ENCODE data around the gene RASGEF1C. TPM values are rescaled to one million over a fixed set of nuclear protein-coding genes. Genes with fewer than 3 reads are reported as not detected.

Gene RASGEF1C
- total RNA-seq, 2 donors from 2014 or later = not detected

DNA sequence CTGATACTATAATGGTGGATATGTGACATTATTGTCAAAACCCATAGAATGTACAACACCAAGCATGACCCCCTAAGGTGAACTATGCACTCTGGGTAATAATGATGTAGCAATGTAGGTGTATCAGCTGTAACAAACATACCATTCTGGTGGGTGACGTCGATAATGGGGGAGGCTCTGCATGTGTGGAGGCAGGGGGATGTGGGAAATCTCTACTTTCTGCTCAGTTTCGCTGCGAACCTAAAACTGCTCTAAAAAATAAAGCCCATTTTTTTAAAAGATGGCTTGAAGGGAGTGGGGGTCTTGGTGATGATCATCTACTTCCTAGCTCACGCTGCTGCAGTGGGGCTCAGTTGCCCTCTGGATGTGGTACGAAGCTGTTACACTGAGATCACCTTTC is 51.1 kb downstream of the RASGEF1C start:
- TF ChIP-seq, protein P1, sequence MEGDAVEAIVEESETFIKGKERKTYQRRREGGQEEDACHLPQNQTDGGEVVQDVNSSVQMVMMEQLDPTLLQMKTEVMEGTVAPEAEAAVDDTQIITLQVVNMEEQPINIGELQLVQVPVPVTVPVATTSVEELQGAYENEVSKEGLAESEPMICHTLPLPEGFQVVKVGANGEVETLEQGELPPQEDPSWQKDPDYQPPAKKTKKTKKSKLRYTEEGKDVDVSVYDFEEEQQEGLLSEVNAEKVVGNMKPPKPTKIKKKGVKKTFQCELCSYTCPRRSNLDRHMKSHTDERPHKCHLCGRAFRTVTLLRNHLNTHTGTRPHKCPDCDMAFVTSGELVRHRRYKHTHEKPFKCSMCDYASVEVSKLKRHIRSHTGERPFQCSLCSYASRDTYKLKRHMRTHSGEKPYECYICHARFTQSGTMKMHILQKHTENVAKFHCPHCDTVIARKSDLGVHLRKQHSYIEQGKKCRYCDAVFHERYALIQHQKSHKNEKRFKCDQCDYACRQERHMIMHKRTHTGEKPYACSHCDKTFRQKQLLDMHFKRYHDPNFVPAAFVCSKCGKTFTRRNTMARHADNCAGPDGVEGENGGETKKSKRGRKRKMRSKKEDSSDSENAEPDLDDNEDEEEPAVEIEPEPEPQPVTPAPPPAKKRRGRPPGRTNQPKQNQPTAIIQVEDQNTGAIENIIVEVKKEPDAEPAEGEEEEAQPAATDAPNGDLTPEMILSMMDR (IDR thresholded peaks at IDR 0.05) = no peak
- Histone ChIP-seq H3K9me3 (no peaks in the 10 kb centered on the region), H3K27me3 (replicated peaks; ENCODE audit: insufficient read depth) (no peaks in the 10 kb centered on the region), H3K4me3 (no peak overlapping the region), H3K27ac (no peak overlapping the region), H3K4me1 (ENCODE audit: control insufficient read depth in 1 of 2, low read depth in 2 of 2) (no peaks in the 10 kb centered on the region), H3K36me3 (no peaks in the 10 kb centered on the region)
- DNase-seq (ENCODE audit: low spot score) (no peak), ATAC-seq (ENCODE audit: insufficient number of reproducible peaks, low FRiP score, low read depth) (no peak)

DNA sequence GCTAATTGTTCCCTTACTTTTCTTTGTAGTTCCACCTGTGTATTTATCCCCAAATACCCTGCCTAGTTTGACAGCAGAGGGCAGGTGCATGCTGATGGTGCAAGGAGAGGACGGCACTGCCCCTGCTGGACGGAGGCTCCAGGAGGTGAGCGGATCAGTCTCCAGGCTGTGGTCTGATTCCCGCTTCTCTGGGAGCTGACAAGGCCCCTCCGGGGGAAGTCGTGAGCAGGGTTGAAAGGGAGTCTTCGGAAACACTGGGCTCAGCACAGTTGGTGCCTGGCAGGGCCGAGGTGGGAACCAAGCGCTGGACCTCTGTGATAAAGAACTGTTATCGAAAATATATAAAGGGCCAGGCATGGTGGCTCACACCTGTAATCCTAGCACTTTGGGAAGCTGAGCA is 52.9 kb downstream of the RASGEF1C start:
- no peak for DNase-seq (ENCODE audit: low spot score)
- ATAC-seq (ENCODE audit: insufficient number of reproducible peaks, low FRiP score, low read depth) = no peak
- TF ChIP-seq, protein P1 (IDR thresholded peaks at IDR 0.05) = no peak

DNA sequence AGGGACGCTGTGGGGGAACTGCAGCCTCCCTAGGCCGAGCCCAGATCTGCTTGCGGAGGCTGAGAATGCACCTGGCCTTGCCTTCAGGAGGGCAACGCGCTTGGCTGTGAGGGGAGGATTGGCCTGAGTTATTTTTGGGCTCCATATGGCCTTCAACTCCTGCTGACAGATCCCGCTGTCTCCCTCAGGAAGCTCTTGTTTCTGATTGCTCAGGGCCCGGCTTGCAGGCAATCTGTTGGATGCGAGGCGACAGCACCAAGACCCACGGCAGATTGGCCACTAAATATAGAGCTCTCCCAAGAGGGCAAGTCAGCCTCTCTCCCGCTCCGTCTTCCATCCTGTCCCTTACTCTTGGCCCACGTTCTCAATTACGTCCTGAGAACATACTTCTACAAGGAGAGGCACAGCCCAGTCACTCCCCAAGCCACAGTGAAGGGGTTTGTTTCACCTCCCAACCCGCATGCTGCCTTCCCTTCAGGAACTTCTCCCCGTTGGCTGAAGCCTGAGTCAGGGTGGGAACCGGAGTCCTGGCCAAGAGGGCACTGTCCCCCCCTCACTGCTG is 53.6 kb downstream of the RASGEF1C start:
- TF ChIP-seq, protein P1 (IDR thresholded peaks at IDR 0.05) = no peak
- Histone ChIP-seq H3K27me3 (replicated peaks; ENCODE audit: insufficient read depth) (no peaks in the 10 kb centered on the region), H3K27ac (no peak overlapping the region), H3K36me3 (no peaks in the 10 kb centered on the region), H3K4me1 (ENCODE audit: control insufficient read depth in 1 of 2, low read depth in 2 of 2) (no peaks in the 10 kb centered on the region), H3K4me3 (no peak overlapping the region), H3K9me3 (no peaks in the 10 kb centered on the region)
- no peak for ATAC-seq (ENCODE audit: insufficient number of reproducible peaks, low FRiP score, low read depth)
- DNase-seq (ENCODE audit: low spot score) = no peak

More for the DNA sequence above, 52.9 kb downstream of the RASGEF1C start:
- H3K27ac ChIP-seq = no peak overlapping the region
- H3K9me3 ChIP-seq = no peaks in the 10 kb centered on the region
- no peaks in the 10 kb centered on the region for H3K27me3 ChIP-seq (replicated peaks; ENCODE audit: insufficient read depth)
- H3K36me3 ChIP-seq = no peaks in the 10 kb centered on the region
- no peak overlapping the region for H3K4me3 ChIP-seq
- H3K4me1 ChIP-seq (ENCODE audit: control insufficient read depth in 1 of 2, low read depth in 2 of 2) = no peaks in the 10 kb centered on the region

DNA sequence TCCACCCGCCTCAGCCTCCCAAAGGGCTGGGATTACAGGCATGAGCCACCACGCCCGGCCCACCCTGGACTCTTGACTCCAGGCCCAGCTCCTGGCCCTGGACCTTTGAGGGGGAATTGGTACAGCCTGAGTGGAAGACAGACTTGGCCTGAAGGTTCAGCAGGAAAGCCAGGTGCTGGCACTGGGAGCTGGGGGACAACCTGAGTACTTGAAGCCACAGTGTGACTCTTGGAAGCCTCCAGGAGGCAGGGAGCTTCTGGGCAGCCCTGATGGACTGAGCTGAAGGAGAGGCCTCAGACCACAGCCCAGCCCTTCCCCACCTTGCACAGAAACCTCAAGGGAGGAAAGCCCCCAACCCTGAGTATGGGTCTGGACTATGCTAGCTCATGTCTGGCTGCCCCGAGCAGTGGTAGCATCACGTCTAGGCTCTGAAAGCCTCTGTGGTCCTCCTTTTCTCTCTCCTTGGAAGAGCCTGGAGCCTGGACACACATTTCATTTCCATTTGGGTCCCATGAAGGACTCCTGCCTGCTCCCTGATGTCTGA is 54.1 kb downstream of the RASGEF1C start:
- Histone ChIP-seq H3K36me3 (no peaks in the 10 kb centered on the region), H3K27me3 (replicated peaks; ENCODE audit: insufficient read depth) (no peaks in the 10 kb centered on the region), H3K4me3 (no peak overlapping the region), H3K9me3 (no peaks in the 10 kb centered on the region), H3K4me1 (ENCODE audit: control insufficient read depth in 1 of 2, low read depth in 2 of 2) (no peaks in the 10 kb centered on the region), H3K27ac (no peak overlapping the region)
- no peak for DNase-seq (ENCODE audit: low spot score)
- TF ChIP-seq, protein P1 (IDR thresholded peaks at IDR 0.05) = no peak
- no peak for ATAC-seq (ENCODE audit: insufficient number of reproducible peaks, low FRiP score, low read depth)

DNA sequence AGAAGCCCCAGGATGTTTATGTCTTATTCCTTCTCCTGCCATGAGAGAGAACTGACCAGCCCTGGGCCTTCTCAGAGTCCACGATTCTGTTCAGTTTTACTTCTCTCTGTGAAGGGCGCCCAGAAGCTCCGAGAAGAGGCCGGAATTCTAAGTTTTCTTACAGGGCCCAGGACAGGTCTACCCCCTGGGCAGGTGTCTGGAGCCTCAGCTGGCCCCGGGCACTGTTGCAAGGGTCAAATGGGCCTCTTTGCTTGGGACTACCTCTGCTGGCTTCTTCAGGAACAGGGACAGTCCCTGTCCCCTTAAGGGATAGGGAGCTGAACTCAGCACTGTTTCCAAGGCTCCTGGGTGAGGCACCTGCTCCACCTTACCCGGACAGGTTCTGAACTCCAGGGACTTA is 55.0 kb downstream of the RASGEF1C start:
- DNase-seq (ENCODE audit: low spot score) = no peak
- Histone ChIP-seq H3K4me3 (no peak overlapping the region), H3K27me3 (replicated peaks; ENCODE audit: insufficient read depth) (no peaks in the 10 kb centered on the region), H3K9me3 (no peaks in the 10 kb centered on the region), H3K36me3 (no peaks in the 10 kb centered on the region), H3K4me1 (ENCODE audit: control insufficient read depth in 1 of 2, low read depth in 2 of 2) (no peaks in the 10 kb centered on the region), H3K27ac (no peak overlapping the region)
- no peak for ATAC-seq (ENCODE audit: insufficient number of reproducible peaks, low FRiP score, low read depth)
- TF ChIP-seq, protein P1 (IDR thresholded peaks at IDR 0.05) = no peak
